K562 (cell line): Measurements from ENCODE around the gene MARCHF3. TPM values are rescaled to one million over a fixed set of nuclear protein-coding genes. Genes with fewer than 3 reads are reported as not detected.

Source experiments
- BRCA1 ChIP-seq, 2 experiments: fragments of 450-650 bp in 1 of 2; sonication (generic) in 1 of 2; formaldehyde crosslinking in 1 of 2; IDR thresholded peaks; 2 replicates each; pipeline versions ENCODE4 v1.5.0 to v1.6.1; 2017 to 2020; ENCODE audit warnings: mild to moderate bottlenecking in 1 of 2, missing genetic modification reagents in 1 of 2
- C11orf30 ChIP-seq: fragments of 450-650 bp; IDR thresholded peaks from 2 replicates; pipeline ENCODE4 v1.6.1; 2016; ENCODE audit warnings: low read depth, mild to moderate bottlenecking
- ESRRB ChIP-seq: fragments of 250-450 bp; sonication (Bioruptor Pico); IDR thresholded peaks from 2 replicates; pipeline ENCODE4 v1.5.0; 2020; ENCODE audit warnings: mild to moderate bottlenecking, moderate library complexity, borderline replicate concordance
- FOXA3 ChIP-seq, 2 experiments: fragments of 450-650 bp in 1 of 2; sonication (generic) in 1 of 2; formaldehyde crosslinking; IDR thresholded peaks in 1 of 2; conservative IDR thresholded peaks in 1 of 2; 2 replicates each; pipeline versions ENCODE4 v1.4.0 to v1.8.0; 2020 to 2022; ENCODE audit warnings: mild to moderate bottlenecking in 2 of 2, missing genetic modification reagents in 1 of 2
- ILF3 ChIP-seq: fragments of 450-650 bp; IDR thresholded peaks from 2 replicates; pipeline ENCODE4 v1.6.1; 2018; ENCODE audit warnings: antibody characterized with exemption, mild to moderate bottlenecking, moderate library complexity, borderline replicate concordance
- JUND ChIP-seq, 2 experiments: IDR thresholded peaks; 2 replicates in 1 of 2; 3 replicates in 1 of 2; pipeline ENCODE4 v1.6.1; 2011; ENCODE audit warnings: borderline replicate concordance in 2 of 2, low read depth in 2 of 2, low read length in 2 of 2, improper control_type of control experiment in 1 of 2, missing biosample characterization in 1 of 2, missing genetic modification characterization in 1 of 2, missing genetic modification reagents in 1 of 2
- KAT7 ChIP-seq: sonication (generic); formaldehyde crosslinking; IDR thresholded peaks from 2 replicates; pipeline ENCODE4 v1.8.0; 2022; ENCODE audit warnings: missing genetic modification reagents, mild to moderate bottlenecking, borderline replicate concordance
- NCOR1 ChIP-seq: fragments of 450-650 bp; IDR thresholded peaks from 2 replicates; pipeline ENCODE4 v1.6.1; 2016; ENCODE audit warnings: mild to moderate bottlenecking, moderate library complexity
- NR2C2 ChIP-seq, 2 experiments: fragments of 200-800 bp in 1 of 2; sonication (Bioruptor generic) in 1 of 2; sonication (generic) in 1 of 2; formaldehyde crosslinking in 1 of 2; IDR thresholded peaks; 2 replicates each; pipeline versions ENCODE4 v1.6.1 to v1.8.0; 2016 to 2022; ENCODE audit warnings: mild to moderate bottlenecking in 1 of 2, missing compliant biosample characterization in 1 of 2, missing genetic modification characterization in 1 of 2, missing genetic modification reagents in 1 of 2
- PCBP2 ChIP-seq: fragments of 200-400 bp; formaldehyde crosslinking; IDR thresholded peaks from 2 replicates; pipeline ENCODE4 v1.6.1; 2018; ENCODE audit warnings: low read length, low read depth, mild to moderate bottlenecking, moderate library complexity; ENCODE audit not compliant: poor library complexity, severe bottlenecking
- RAD21 ChIP-seq, 2 experiments: fragments of 250-450 bp in 1 of 2; fragments of 450-650 bp in 1 of 2; sonication (Bioruptor Pico) in 1 of 2; formaldehyde crosslinking in 1 of 2; IDR thresholded peaks in 1 of 2; conservative IDR thresholded peaks in 1 of 2; 2 replicates each; pipeline versions ENCODE4 v1.4.0 to v1.8.0; 2020 to 2022; ENCODE audit warnings: mild to moderate bottlenecking in 2 of 2, moderate library complexity in 1 of 2
- RAD51 ChIP-seq: fragments of 450-650 bp; IDR thresholded peaks from 2 replicates; pipeline ENCODE4 v1.7.1; 2016; ENCODE audit warnings: low read depth, mild to moderate bottlenecking, borderline replicate concordance
- RBM25 ChIP-seq: fragments of 200-400 bp; formaldehyde crosslinking; IDR thresholded peaks from 2 replicates; pipeline ENCODE4 v1.6.1; 2018; ENCODE audit warnings: low read length, low read depth, moderate library complexity; ENCODE audit not compliant: severe bottlenecking
- ZNF24 ChIP-seq: fragments of 450-650 bp; IDR thresholded peaks from 2 replicates; pipeline ENCODE4 v1.6.1; 2016
- ZNF311 ChIP-seq: fragments of 250-450 bp; sonication (Bioruptor Pico); IDR thresholded peaks from 2 replicates; pipeline ENCODE4 v1.4.0; 2020; ENCODE audit warnings: mild to moderate bottlenecking, moderate library complexity
- ZNF764 ChIP-seq: fragments of 250-450 bp; sonication (Bioruptor Pico); IDR thresholded peaks from 2 replicates; pipeline ENCODE4 v1.4.0; 2020; ENCODE audit warnings: low read depth, mild to moderate bottlenecking, moderate library complexity
- polyA plus RNA-seq, 8 experiments: library from polyadenylated mRNA; depleted of rRNA in 4 of 8; stranded (reverse) in 5 of 8; unstranded in 3 of 8; fragments of >200 nt; fragmentation: Nextera tagmentation in 2 of 8; fragmentation: Illumina TruSeq in 1 of 8; extraction: Ambion mirVana in 2 of 8; extraction: Trizol in 1 of 8; gene quantifications; 2 replicates each; pipeline versions ENCODE4 v1.2.1 to v1.2.3, GENCODE V29; 2011 to 2014; ENCODE audit warnings: inconsistent platforms in 1 of 8, missing spikeins in 1 of 8
- total RNA-seq, 7 experiments: library from RNA; depleted of rRNA in 6 of 7; stranded (reverse); fragments of >200 nt in 6 of 7; fragmentation: Illumina TruSeq in 2 of 7; extraction: Trizol in 2 of 7; gene quantifications; 2 replicates each; pipeline versions ENCODE4 v1.2.1 to v1.2.3, GENCODE V29; 2011 to 2021; ENCODE audit warnings: low replicate concordance in 1 of 7

MARCHF3 gene
- total and polyA plus RNA-seq, 9 of the 15 experiments (the other 6 are each of a cell fraction or from before 2014, with no cell fraction given) = 5.6 to 37.4 (median 16.5) TPM

- peak; percentile 22; the same call in 1 of the 2 replicates for TF ChIP-seq JUND (IDR thresholded peaks at IDR 0.05; ENCODE audit: borderline replicate concordance, low read depth, low read length)
- no peak; the same call in 2 of the 3 replicates for TF ChIP-seq JUND (tag; IDR thresholded peaks at IDR 0.05; ENCODE audit: borderline replicate concordance, low read depth, low read length)
- no peak for TF ChIP-seq ZNF764 (CRISPR knock-in tag)
- no peak for TF ChIP-seq NR2C2 (CRISPR knock-in tag; IDR thresholded peaks at IDR 0.05)
- peak; percentile 50; the same call in 1 of the 2 replicates for TF ChIP-seq NR2C2 (tag; IDR thresholded peaks at IDR 0.05)
- no peak for TF ChIP-seq ZNF311 (CRISPR knock-in tag)
- no peak for TF ChIP-seq ESRRB
- TF ChIP-seq BRCA1 (IDR thresholded peaks at IDR 0.05) = no peak
- TF ChIP-seq BRCA1 (CRISPR knock-in tag; IDR thresholded peaks at IDR 0.05) = no peak
- no peak for TF ChIP-seq ILF3
- TF ChIP-seq NCOR1 = no peak
- no peak for TF ChIP-seq C11orf30
- TF ChIP-seq RAD21 (CRISPR knock-in tag; conservative IDR thresholded peaks at IDR 0.05 in 1 of 2, IDR thresholded peaks at IDR 0.05 in 1 of 2) = peak in 1 of 2 experiments; percentile 4; a peak in 1 of 4 replicates
- TF ChIP-seq RBM25 = no peak
- peak in 1 of 2 experiments; percentile 86; a peak in 2 of 4 replicates for TF ChIP-seq FOXA3 (CRISPR knock-in tag; conservative IDR thresholded peaks at IDR 0.05 in 1 of 2, IDR thresholded peaks at IDR 0.05 in 1 of 2)
- TF ChIP-seq RAD51 = no peak
- TF ChIP-seq ZNF24 = no peak
- no peak for TF ChIP-seq PCBP2
- TF ChIP-seq KAT7 (CRISPR knock-in tag) = no peak
Measured at GRCh38 chr5:127079994-127080491, 49.7 kb upstream of the MARCHF3 start (continued).
